Endothelial cell of umbilical vein (primary cell): ENCODE results near the gene LILRA6.

Experiments
- CTCF ChIP-seq, 2 donors: IDR thresholded peaks; 1 replicate in 1 of 2; 2 replicates in 1 of 2; pipeline ENCODE4 v1.5.1; 2011; ENCODE audit warnings: low read length in 2 of 2, mild to moderate bottlenecking in 2 of 2, moderate library complexity in 2 of 2, control low read depth in 1 of 2, inconsistent platforms in 1 of 2, low read depth in 1 of 2; ENCODE audit not compliant: insufficient read depth in 1 of 2; ENCODE audit errors: extremely low read depth in 1 of 2
- EZH2 ChIP-seq: IDR thresholded peaks from 2 replicates; pipeline ENCODE4 v1.6.1; 2012; ENCODE audit warnings: borderline replicate concordance, low read depth, mild to moderate bottlenecking, moderate library complexity, low read length, inconsistent platforms; ENCODE audit not compliant: severe bottlenecking
- FOS ChIP-seq: IDR thresholded peaks from 2 replicates; pipeline ENCODE4 v1.6.1; 2011; ENCODE audit warnings: mild to moderate bottlenecking, low read length, moderate library complexity, borderline replicate concordance; ENCODE audit not compliant: insufficient read depth
- JUN ChIP-seq: IDR thresholded peaks from 2 replicates; pipeline ENCODE4 v1.6.1; 2011; ENCODE audit warnings: borderline replicate concordance, low read depth; ENCODE audit not compliant: insufficient read length, insufficient read depth
- MAX ChIP-seq: IDR thresholded peaks from 2 replicates; pipeline ENCODE4 v1.6.1; 2011; ENCODE audit not compliant: insufficient read depth, insufficient read length
- MYC ChIP-seq: IDR thresholded peaks from one replicate; pipeline ENCODE4 v1.6.1; 2011; ENCODE audit warnings: mild to moderate bottlenecking, low read depth, low read length
- POLR2A ChIP-seq: IDR thresholded peaks from 2 replicates; pipeline ENCODE4 v1.6.1; 2012; ENCODE audit warnings: low read depth, mild to moderate bottlenecking, control low read depth, low read length
- POLR2AphosphoS5 ChIP-seq: IDR thresholded peaks from 2 replicates; pipeline ENCODE4 v1.6.1; 2012; ENCODE audit warnings: low read depth, mild to moderate bottlenecking, control low read depth, low read length, moderate library complexity; ENCODE audit not compliant: insufficient read depth

GRCh38 chr19:54193011-54193410 lies 49.6 kb downstream of the LILRA6 start:
- TF ChIP-seq POLR2A (no peak), CTCF (IDR thresholded peaks at IDR 0.05; ENCODE audit: extremely low read depth in 1 of 2, insufficient read depth in 1 of 2, low read depth in 1 of 2, low read length in 2 of 2) (no peak), EZH2 (no peak), POLR2AphosphoS5 (no peak), JUN (no peak), MAX (no peak), FOS (no peak), MYC (no peak)
